ENCODE measurements around the gene PTGES3L.

DNA sequence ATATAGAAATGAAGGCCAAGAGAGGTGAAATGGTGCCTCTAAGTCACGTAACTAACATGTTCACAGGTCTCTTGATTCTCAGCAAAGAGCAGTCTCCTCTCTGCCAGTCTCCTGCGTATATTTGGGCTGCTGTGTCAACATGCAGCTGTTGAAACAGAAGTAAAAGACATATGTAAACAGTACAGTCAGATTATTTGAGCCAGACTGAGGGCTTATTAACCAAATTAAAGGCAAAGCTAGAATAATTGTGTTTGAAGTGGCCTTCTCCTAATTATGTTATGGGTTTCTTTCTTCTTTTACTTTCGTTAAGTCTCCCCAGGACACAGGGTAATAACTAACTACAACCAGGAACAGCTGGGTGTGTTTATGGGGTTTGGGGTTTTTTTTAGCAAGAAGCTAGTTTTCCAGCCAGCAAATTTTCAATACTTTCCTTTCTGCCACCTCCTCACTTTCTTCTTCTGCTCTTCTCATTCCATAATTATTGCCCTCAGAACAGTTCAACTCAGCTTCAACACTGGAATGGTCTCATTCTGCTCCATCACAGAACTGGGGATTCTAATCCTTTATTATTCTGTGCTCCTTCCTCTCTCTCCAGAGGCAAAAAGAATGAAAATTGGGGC lies 60.9 kb downstream of the PTGES3L start:
- TF ChIP-seq ZNF274 (IDR thresholded peaks at IDR 0.05; ENCODE audit: low read depth, low read length) (no peak), YY1 (IDR thresholded peaks at IDR 0.05; ENCODE audit: insufficient read depth, insufficient read length) (no peak)

All from NT2/D1 (cell line).